HG03558 (cell line): Measurements from ENCODE around the gene PIK3R6.

Experiments
- ATAC-seq: cut with Tn5 transposase; IDR thresholded peaks from one replicate; pipeline ENCODE4 v1.9.1; 2021; ENCODE audit warnings: moderate number of reproducible peaks; ENCODE audit not compliant: unreplicated experiment; ENCODE audit errors: extremely low read depth

The PIK3R6 gene

DNA sequence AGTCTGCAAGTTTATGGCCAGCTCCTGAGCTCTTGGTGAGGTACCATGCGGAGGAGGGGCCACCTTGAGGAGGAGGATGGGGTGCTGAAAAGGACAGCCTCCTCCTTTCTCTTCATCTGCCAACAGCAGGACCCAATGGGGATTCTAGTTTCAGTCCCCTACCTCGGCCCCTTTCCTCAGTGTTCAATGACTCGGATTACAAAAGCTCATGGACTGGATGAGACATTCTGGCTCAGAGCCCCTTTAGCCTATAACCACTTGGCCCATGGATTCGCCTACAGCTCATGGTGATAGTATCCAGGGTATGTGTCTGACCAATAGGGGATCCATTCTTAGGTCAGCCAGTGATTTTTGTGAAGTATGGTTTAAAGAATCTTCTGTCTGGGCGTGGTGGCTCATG lies 8.5 kb upstream of the PIK3R6 start:
- no peak for ATAC-seq

DNA sequence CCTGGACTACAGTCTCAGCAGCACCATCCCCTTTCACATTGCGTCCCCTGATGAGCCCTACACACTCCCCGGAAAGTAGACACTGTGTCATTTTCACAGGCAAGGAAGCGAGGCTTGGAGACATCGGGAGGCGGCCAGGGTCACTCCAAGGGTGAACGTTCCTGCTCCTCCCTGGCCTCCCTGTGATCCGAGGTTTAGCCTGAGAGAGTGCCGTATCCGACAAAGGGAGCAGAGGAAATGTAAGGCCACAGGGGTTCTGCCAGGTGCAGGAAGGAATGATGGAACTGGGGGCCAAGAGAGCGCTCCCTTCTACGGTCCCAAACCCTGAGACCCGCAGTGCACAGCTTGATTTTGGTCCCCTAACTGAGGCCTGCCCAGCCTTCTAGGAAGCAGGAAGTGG lies 8.0 kb upstream of the PIK3R6 start:
- no peak for ATAC-seq

DNA sequence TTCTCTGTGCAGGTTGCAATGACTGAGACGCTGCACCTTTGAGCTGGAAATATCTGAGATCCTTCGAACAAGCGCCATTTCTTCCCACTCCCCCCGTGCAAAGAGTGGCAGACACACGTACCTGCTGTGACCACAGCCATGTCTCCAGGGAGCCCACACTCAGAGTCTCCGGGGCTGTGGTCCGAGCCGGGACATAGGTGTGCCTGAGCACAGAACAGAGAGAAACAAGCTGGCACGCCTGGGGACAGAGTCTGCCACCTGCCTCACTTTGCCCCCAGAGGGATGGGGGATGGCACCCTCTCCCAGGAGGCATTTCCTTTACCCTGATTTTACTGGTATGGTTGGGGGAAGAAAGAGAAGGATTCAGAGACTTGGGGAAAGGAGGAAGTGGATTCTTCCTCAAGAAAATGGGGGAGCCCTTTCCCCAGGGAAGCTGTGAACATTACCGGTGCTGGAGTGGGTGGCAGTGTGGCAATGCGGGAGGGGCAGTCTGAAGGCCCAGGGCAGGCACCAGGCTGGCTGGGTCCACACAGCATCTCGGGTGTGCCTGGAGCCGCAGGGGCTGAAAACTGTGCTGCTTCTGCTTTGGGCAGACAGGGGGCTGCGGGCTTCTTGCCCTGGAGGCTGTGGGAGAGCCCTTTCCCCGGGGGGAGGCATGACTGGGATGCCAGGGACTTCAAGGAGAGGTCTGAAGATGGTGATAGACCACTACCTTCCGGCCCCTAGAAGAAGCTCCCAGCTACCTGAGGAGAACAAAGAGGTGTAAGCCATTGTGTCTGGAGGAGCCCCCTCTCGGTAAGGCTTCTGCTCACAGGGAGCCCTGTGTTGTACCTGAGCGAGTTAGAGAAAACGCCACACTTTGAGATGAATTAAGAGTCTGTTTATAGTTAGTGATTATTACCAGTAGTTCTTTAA lies 6.6 kb upstream of the PIK3R6 start:
- ATAC-seq = no peak

DNA sequence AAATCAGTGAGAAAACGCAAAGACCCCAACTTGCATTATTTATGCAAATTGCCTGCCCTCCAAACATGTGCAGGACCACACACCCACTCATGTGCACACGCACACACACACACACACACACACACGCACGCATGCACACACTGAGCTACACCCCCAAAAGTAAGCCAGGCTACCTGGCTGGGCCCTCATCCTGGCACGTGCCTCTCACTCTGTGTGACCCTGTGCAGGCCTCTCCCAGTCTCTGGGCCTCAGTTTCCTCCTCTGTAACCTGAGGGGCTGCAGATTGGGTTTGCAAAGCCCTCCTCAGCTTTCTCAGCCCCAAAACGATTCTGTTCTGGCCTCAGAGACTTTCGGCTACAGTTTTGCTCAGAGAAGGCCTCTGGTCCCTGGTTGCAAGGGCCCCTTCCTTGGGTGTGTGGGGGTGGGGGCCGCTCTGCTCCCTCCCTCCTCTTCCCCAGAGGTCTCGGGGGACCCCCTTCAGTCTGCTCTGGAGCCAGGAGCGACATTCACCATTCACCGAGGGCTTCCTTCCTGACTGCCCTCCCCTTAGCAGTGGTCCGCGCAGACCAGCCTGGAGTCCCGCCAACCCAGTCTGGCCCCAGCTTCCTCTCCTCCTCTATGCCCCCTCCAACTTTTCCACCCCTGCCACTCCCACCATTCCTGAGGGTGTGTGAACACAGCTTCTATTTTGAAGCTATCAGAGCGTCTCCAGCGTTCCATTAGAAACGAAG lies 5.4 kb upstream of the PIK3R6 start:
- no peak for ATAC-seq

DNA sequence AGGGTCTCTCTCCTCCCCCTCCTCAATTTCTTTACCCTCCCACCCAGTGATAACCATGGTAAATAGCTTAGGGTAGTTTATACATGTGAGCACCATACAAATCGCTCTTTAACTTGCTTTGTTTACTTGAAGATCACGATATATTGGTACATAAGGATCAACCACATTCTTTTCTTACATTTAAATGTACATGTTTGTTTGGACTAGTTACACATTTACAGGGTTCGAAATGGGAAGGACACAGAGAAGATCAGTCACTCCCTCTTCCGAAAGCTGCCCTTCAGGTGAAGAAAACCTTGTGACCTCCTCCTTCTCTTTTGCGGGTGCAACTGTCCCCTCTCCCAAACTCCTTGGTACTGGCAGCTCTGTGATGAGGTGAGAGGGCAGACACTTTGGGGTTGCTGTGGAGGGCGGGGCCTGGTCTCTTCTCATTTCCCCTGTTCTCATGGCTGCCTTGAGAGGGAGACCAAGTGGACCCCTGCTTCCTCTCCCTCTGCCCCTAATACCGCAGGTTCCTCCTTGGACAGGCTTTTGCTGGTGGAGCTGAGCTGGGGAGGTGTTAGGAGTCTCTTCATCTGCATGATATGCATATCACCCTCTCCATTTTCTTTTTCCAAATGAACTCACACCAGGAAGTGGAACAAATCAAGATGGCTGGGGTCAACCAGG lies 4.7 kb upstream of the PIK3R6 start:
- no peak for ATAC-seq

DNA sequence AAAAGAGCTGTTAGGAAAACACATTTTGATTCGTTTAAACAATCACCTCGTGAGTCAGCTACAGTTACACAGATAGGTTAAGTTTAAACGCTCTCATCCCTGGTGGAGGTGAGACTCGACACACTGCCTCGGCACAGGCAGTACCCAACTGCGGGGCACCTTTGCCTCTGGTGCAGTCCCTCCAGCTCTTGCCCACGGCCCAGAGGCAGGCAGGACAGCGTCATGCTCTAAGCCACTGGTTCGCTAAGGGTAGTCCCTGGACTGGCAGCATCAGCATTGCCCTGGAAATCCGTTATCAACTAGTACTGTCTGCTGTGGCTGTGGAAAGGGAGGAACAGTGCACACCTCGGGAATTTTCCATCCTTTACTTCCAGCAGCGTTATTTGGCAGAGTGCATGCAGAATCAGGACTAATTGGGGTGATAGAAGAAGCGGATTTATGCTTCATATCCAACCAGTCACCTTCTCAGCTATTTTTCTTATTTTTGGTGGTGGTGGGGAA lies 3.7 kb upstream of the PIK3R6 start:
- ATAC-seq = no peak

DNA sequence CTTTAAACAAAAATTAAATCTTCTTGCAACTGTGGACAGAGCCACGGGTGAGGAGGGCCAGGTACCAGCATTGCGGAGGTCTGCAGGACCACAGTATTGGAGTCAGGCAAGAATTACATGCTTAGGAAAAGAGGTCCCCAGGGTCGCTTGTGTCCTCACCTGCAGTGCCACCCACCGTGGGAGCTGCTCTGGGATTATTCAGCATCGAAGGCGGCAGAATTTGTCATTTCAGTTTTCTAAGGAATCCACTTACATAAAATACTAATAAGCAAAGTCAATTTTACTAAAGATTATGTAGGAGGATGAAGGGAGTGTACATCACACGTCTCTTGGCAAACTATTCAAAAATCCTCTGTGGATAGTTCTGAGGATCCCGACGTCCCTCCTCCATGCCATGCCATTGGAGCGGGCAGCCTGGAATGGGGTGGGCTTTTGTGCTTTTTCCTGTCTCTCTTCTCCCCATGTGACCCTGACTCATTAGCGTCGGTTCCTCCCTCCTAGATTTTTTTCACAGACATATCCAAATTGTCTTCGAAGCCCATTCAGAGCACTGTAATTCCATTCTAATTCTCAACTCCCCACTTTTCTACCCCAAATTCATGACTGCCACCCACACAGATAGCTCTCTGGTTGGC lies 3.0 kb upstream of the PIK3R6 start:
- no peak for ATAC-seq

- ATAC-seq = no peak
Measured at GRCh38 chr17:8869114-8869815, 1.8 kb upstream of the PIK3R6 start.

- ATAC-seq = no peak
Measured at GRCh38 chr17:8868529-8868951, 1.1 kb upstream of the PIK3R6 start.

DNA sequence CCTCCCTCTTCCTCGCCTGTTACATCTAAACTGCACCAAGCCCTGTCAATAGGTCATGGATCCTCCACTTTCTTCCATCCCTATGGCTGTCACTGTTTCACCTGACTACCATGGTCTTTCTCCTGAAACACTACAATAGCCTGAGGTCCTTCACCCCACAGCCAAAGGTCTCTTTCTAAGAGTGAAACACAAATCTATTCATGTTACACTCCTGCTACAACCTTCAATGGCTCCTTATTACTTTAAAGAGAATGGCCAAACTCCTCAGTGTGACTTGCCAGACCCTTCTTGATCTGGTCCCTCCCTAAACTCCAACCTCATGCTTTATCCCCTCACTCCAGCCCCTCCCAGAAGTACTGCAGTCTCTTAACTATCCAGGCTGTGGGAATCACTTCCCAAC lies 618 bp upstream of the PIK3R6 start:
- ATAC-seq = no peak

- ATAC-seq = no peak
Measured at GRCh38 chr17:8865811-8866210, 1.7 kb downstream of the PIK3R6 start.

- ATAC-seq = no peak
Measured at GRCh38 chr17:8865385-8865784, 2.1 kb downstream of the PIK3R6 start.

DNA sequence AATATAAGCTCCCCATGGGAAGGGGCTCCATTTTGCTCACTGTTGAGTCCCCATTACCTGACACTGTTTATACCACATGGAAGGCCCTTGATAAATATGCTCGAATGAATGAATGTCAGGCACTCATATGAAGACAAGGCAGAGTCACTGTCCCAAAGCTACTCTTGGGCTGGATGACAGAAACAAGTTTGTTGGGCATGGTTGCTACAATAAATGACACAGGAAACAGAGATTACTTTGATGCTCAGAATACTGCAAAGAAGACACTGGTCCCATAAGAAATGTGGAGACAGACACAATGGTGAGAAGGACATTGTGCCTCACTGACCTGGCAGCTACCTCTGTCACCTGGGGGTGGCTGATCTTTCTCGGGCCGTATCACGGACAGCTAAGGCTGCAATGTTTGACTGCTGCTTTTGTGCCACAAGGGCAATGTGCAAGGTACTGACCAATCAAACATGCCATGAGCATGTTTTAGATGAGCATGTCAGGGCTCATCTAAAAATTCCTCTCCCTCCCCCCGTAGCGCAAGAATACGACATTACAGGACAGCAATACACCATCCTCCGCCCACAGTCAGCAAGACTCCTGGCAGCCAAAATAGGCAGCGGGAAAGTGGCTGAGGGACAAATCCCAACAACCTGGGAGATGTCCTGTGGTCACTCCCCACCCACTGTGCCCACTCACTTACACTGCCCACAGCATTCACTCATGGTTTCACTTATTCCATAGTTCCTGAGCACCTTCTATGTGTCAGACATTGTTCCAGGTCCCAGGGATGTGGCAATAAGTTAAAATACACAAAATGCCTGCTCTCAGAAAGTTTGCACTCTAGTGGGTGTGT lies 5.0 kb downstream of the PIK3R6 start:
- ATAC-seq = no peak

- ATAC-seq = no peak
Measured at GRCh38 chr17:8861495-8862181, 5.8 kb downstream of the PIK3R6 start.

DNA sequence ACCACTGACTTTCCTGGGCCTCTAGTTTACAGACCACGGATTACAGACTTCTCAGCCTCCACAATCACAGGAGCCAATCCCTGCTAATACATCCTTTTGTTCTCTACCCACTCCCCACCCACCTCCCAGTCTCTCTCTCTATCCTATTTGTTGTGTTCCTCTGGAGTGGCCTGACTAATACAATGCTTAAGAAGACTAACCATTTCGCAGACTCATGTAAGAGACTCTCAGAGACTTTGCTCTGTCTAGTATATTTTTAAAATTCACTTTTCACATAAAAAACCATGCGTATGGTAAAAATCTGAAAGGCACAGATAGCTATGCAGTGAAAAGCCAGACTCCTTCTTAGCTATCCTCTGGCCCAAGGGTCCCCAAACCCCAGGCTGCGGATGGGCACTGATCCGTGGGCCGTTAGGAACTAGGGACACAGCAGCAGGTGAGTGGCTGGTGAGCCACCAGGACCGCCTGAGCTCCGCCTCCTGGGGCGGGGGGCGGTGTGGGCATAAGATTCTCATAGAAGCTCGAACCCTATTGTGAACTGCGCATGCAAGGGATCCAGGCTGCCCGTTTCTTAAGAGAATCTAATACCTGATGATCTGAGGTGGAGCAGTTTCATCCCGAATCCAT lies 7.6 kb downstream of the PIK3R6 start:
- no peak for ATAC-seq

DNA sequence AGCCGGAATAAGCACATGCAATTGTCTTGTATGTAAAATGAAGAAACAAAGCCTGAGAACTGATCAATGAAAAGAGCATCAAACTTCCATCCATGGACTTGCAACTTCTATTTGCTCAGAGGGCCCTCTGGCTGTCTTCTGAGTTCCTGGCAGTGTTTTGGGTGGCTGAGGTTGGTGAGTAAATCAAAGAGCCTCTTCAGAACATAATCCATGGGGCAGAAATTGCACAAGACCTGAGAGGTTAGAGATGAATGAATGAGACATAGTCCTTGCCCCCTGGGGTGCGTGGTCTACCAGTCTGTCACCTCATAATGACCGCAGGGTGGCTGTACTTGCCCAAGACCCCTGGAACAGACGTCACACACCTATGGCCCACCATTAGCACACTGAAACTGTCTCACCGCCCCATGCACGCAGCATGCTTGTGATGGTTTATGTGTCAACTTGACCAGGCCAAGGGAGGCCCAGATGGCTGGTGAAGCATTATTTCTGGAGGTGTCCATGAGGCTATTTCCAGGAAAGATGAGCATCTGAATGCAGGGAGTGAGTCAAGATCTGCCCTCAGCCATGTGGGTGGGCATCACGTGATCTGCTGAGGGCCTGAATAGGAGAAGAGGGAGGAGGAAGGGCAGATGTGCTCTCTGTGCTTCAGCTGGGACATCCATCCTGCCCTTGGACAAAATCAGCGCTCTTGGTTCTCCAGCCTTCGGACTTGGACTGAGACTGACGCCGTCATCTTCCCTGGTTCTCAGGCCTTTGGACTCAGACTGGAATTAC lies 8.3 kb downstream of the PIK3R6 start:
- ATAC-seq = no peak

GRCh38 chr17:8857919-8858318 lies 9.6 kb downstream of the PIK3R6 start:
- ATAC-seq = no peak
